Activated CD8-positive, alpha-beta T cell treated with anti-CD3 and anti-CD28 coated beads, Interleukin-2, amount 10 ng/mL, durations not matched to agents 7 days and 5 days (primary cell): ENCODE measurements around the gene ALDH18A1. TPM values are rescaled to one million over a fixed set of nuclear protein-coding genes. Genes with fewer than 3 reads are reported as not detected.

Experiments used
- ATAC-seq: fragments of 150-1000 bp; cut with Tn5 transposase; one replicate; pipeline ENCODE4 v1.10.0; 2021; ENCODE audit warnings: moderate library complexity
- CTCF ChIA-PET: fragments of 350-600 bp; sonication (Branson Sonifier 250); formaldehyde crosslinking; loops from one replicate; lab custom pipeline; 2021; ENCODE audit warnings: antibody characterized with exemption; lab: Charles Lee
- POLR2A ChIA-PET: fragments of 350-600 bp; sonication (Branson Sonifier 250); formaldehyde crosslinking; loops from one replicate; lab custom pipeline; 2021; ENCODE audit warnings: antibody characterized with exemption; lab: Charles Lee
- DNase-seq: peaks from one replicate; pipeline ENCODE4 v3.0.0-alpha.2; 2020
- H3K27ac Mint-ChIP-seq: one replicate; pipeline ENCODE4 v1.8.0; 2021; ENCODE audit warnings: mild to moderate bottlenecking, mixed read lengths
- H3K27me3 Mint-ChIP-seq: one replicate; pipeline ENCODE4 v1.8.0; 2021; ENCODE audit warnings: low read depth, mixed read lengths
- H3K36me3 Mint-ChIP-seq: one replicate; pipeline ENCODE4 v1.8.0; 2021; ENCODE audit warnings: low read depth, mixed read lengths
- H3K4me1 Mint-ChIP-seq: one replicate; pipeline ENCODE4 v1.8.0; 2021; ENCODE audit warnings: low read depth, mixed read lengths
- H3K4me3 Mint-ChIP-seq: one replicate; pipeline ENCODE4 v1.8.0; 2021; ENCODE audit warnings: mild to moderate bottlenecking, mixed read lengths
- H3K9me3 Mint-ChIP-seq: one replicate; pipeline ENCODE4 v1.8.0; 2022; ENCODE audit warnings: mixed read lengths; ENCODE audit not compliant: insufficient read depth
- total RNA-seq, 2 experiments: library from RNA; stranded (reverse); gene quantifications; one replicate each; pipeline ENCODE4 v1.2.3, GENCODE V29; 2021

Gene ALDH18A1
- total RNA-seq, 2 experiments from 2014 or later, result 62.3 to 63.9 TPM

DNA sequence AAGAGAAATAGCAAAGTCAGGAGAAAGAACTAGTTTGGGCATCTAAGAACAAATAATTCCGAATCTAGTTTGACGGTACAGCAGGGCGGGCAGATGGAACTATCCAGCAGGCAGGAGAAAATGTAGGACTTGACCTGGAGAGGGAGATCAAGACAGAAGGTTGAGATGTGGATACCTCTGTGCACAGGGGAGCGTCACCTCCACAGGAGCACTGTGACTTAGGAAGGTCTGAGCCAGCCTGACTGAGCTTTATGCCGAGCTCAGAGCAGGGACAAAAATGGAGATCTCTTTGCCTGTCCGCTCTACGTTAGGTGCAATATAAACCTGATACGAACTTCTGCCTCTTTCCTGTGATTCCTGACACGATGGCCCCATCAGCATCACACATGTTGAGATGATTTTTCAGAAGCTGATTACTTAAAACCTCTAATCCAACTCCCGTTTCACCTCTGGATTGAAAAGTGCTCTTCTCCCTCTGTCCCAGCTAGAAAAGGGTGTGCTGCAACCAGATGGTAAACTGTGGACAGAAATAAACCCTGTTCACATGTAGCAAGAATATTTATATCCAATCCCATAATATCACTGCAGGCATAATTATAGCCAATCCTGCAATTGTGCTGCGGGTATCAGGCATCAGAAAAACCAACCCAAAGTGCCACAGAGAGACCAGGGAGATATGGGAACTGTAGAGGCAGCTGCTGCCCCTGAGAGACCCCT lies 81.7 kb downstream of the ALDH18A1 start:
- DNase-seq, result no peak
- no peak overlapping the region for H3K4me3 Mint-ChIP-seq
- ChIA-PET POLR2A (no interaction called here), CTCF (no interaction called here)
- no peaks in the 10 kb centered on the region for H3K9me3 Mint-ChIP-seq
- no peaks in the 10 kb centered on the region for H3K36me3 Mint-ChIP-seq
- H3K27ac Mint-ChIP-seq, result no peak overlapping the region
- no peak for ATAC-seq
- peaks cover 36% of the 10 kb centered on the region for H3K27me3 Mint-ChIP-seq
- no peaks in the 10 kb centered on the region for H3K4me1 Mint-ChIP-seq

DNA sequence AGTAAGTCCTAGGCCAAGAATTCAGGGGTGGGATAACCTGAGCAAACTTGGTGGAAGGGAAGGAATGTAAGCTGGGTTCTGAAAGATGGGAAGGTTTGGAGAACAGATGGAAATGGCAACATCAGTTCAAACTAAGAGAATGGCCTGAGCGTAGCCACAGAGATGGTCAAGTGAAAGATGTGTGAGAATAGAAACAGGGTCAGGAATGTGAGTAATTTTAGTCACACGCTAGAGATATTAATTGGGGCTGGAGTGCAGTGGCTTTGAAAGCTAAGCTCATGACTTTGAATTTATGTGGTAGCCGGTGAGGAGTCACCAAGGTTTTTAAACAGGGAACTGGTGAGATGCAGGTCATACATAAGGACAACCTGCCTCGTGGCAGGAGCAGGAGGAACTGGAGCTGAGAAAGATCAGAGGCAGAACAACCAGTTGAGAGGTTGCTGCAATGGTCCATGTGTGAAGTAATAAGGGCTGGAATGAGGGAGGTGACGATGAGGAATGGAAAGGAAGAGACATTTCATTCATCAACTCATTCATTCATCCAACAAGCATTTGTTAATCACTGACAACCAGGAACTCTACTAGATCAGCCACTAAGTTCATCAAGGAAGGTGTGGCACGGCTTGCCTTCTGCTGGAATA lies 82.4 kb downstream of the ALDH18A1 start:
- peaks cover 29% of the 10 kb centered on the region for H3K27me3 Mint-ChIP-seq
- H3K9me3 Mint-ChIP-seq, result no peaks in the 10 kb centered on the region
- no peak overlapping the region for H3K27ac Mint-ChIP-seq
- DNase-seq (no peak), ATAC-seq (no peak)
- H3K4me1 Mint-ChIP-seq, result no peaks in the 10 kb centered on the region
- POLR2A ChIA-PET, result no interaction called here
- CTCF ChIA-PET, result no interaction called here
- H3K4me3 Mint-ChIP-seq, result no peak overlapping the region
- H3K36me3 Mint-ChIP-seq, result no peaks in the 10 kb centered on the region

DNA sequence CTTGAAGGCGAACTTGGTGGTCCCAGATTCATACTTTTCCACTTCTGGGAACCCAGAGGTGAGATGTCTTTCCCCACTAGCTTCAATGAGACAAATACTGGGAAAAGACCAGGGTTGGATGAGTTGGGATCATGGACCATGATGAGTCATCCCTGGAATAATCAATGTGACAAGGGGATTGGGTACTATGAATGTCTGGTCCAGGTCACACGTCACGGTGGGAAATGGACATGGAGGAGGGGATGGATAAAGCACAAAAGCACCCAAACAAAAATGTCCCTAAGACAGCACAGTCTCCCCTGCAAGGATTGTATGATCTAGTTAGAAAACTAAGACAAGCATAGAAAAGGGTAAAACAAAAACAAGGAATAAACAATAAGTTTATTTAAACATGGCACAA lies 83.0 kb downstream of the ALDH18A1 start:
- Mint-ChIP-seq H3K4me3 (no peak overlapping the region), H3K36me3 (no peaks in the 10 kb centered on the region), H3K27ac (no peak overlapping the region), H3K9me3 (no peaks in the 10 kb centered on the region), H3K4me1 (no peaks in the 10 kb centered on the region), H3K27me3 (peaks cover 23% of the 10 kb centered on the region)
- CTCF ChIA-PET, result no interaction called here
- ATAC-seq, result no peak
- DNase-seq, result no peak
- POLR2A ChIA-PET, result no interaction called here

DNA sequence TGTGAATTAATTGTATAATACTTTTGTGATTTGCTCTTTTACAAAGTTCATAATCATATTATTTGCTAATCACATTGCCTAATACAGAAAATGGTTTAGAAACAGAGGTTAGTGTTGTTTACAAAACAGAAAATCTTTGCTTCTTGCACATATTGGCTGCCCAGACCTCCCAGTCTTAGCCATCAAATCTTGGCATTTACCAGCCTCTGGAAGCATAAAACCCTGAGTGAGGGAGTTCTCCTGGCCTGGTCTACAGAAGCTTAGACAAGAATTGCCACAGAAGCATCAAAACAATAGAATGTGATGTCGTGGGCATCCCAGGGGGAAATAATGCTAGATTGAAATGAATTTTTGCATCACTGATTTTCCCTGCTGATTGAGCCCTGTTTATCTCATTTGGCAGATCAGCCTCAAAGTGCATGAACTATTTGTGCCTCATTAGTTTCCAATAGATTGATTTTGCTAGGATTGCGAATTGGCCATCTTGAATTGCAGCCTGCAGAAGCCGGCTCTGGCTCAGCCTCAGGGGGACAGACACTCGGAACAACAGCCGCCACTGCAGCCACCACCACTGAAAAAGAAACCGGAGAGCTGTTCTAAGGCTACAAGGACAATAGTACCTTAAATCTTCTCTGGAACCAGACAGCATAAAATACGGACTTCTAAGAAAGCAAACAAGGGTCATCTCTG lies 84.2 kb downstream of the ALDH18A1 start:
- DNase-seq, result no peak
- H3K27me3 Mint-ChIP-seq, result peaks cover 22% of the 10 kb centered on the region
- H3K4me3 Mint-ChIP-seq, result no peak overlapping the region
- H3K4me1 Mint-ChIP-seq, result no peaks in the 10 kb centered on the region
- CTCF ChIA-PET, result no interaction called here
- H3K36me3 Mint-ChIP-seq, result no peaks in the 10 kb centered on the region
- POLR2A ChIA-PET, result no interaction called here
- no peak for ATAC-seq
- no peak overlapping the region for H3K27ac Mint-ChIP-seq
- H3K9me3 Mint-ChIP-seq, result no peaks in the 10 kb centered on the region

DNA sequence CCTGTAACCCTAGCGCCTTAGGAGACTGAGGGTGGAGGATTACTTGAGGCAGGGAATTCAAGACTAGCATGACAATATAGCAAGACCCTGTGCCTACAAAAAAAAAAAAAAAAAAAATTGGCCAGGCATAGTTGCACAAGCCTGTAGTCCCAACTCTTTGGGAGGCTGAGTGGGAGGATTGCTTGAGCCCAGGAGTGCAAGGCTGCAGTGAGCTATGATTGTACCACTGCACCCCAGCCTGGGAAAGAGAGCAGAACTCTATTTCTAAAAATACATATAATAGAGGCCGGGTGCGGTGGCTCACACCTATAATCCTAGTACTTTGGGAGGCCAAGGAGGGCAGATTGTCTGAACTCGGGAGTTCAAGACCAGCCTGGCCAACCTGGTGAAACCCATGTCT lies 85.1 kb downstream of the ALDH18A1 start:
- no peaks in the 10 kb centered on the region for H3K9me3 Mint-ChIP-seq
- no peaks in the 10 kb centered on the region for H3K36me3 Mint-ChIP-seq
- CTCF ChIA-PET, result no interaction called here
- DNase-seq (no peak), ATAC-seq (no peak)
- no peaks in the 10 kb centered on the region for H3K4me1 Mint-ChIP-seq
- H3K27ac Mint-ChIP-seq, result no peak overlapping the region
- POLR2A ChIA-PET, result no interaction called here
- no peak overlapping the region for H3K4me3 Mint-ChIP-seq
- peaks cover 22% of the 10 kb centered on the region for H3K27me3 Mint-ChIP-seq

DNA sequence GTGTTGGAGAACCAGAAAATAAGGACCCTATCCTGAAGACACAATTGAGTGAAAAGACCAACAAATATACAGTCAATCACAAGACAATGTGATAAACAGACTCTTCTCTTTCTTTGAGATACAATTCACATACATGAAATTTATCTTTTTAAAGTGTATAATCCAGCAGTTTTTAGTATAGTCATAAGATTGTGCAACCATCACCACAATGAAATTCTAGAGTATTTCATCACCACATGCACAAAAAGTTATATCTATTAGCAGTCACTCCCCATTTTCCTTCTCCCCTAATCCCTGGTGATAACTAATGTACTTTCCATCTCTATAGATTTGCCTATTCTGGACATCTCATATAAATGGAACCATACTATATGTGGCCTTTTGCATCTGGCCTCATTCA lies 87.1 kb downstream of the ALDH18A1 start:
- no peak for DNase-seq
- no peaks in the 10 kb centered on the region for H3K36me3 Mint-ChIP-seq
- no peaks in the 10 kb centered on the region for H3K9me3 Mint-ChIP-seq
- no peak overlapping the region for H3K27ac Mint-ChIP-seq
- no peak overlapping the region for H3K4me3 Mint-ChIP-seq
- peaks cover 29% of the 10 kb centered on the region for H3K27me3 Mint-ChIP-seq
- no peak for ATAC-seq
- H3K4me1 Mint-ChIP-seq, result no peaks in the 10 kb centered on the region
- POLR2A ChIA-PET, result no interaction called here
- CTCF ChIA-PET, result no interaction called here

DNA sequence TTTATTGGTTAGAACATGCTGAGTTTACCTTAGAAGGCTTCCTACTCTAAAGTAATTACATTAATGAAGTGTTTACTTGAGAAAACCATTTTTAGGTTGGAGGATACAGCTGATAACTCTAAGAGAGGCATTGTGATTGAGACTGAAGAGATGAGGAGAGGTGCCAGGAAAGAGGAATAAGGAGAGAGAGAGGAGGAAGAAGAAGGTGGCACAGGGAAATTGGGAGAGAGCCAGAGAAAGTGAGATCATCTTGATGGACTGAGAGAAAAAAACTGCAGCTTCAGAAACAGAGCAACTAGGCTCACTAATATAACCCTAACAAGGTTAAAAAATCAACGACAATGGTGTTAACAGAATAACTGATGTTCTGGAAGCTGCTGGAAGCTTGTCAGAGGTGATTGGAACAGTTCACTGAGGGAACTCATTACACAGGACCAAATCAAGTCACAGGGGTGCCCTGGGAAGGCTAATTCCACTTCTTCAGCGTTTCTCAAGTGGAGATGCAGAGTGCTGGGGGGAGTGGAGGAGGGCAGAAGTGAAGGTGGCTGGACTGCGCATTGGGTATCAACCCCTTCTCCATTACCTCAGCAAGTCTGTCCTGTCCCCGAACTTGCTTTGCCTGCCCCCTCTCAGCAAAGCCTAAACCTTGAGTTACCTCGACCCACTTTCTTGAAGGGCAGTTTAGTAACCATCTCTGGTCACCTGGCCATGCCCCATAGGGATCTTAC lies 88.4 kb downstream of the ALDH18A1 start:
- POLR2A ChIA-PET, result no interaction called here
- H3K4me1 Mint-ChIP-seq, result no peaks in the 10 kb centered on the region
- CTCF ChIA-PET, result no interaction called here
- peaks cover 23% of the 10 kb centered on the region for H3K27me3 Mint-ChIP-seq
- DNase-seq (no peak), ATAC-seq (no peak)
- no peak overlapping the region for H3K4me3 Mint-ChIP-seq
- H3K9me3 Mint-ChIP-seq, result no peaks in the 10 kb centered on the region
- H3K27ac Mint-ChIP-seq, result no peak overlapping the region
- no peaks in the 10 kb centered on the region for H3K36me3 Mint-ChIP-seq

DNA sequence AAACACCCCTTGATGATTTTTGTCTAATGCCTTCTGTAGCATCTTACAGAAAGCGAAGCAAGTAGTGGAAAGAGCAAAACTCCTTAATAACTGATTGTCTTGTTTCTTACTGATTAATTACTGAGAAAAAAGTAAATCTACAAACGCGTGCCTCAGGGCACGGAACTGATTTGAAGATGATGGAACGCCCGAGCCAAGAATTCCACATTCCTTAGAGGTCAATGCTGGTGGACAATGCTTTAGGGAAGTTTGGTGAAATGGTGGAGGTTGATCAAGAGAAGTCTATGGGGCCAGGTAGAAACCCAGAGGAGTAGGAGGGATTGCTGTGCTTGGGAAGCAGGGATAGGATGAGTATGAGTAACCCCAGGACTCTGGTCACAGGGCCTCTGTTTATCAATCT lies 90.4 kb downstream of the ALDH18A1 start:
- H3K9me3 Mint-ChIP-seq, result no peaks in the 10 kb centered on the region
- no peaks in the 10 kb centered on the region for H3K36me3 Mint-ChIP-seq
- ATAC-seq, result no peak
- H3K27me3 Mint-ChIP-seq, result peaks cover 24% of the 10 kb centered on the region
- no peak overlapping the region for H3K27ac Mint-ChIP-seq
- H3K4me3 Mint-ChIP-seq, result no peak overlapping the region
- peaks cover 8% of the 10 kb centered on the region for H3K4me1 Mint-ChIP-seq
- no peak for DNase-seq
- ChIA-PET POLR2A (no interaction called here), CTCF (no interaction called here)

DNA sequence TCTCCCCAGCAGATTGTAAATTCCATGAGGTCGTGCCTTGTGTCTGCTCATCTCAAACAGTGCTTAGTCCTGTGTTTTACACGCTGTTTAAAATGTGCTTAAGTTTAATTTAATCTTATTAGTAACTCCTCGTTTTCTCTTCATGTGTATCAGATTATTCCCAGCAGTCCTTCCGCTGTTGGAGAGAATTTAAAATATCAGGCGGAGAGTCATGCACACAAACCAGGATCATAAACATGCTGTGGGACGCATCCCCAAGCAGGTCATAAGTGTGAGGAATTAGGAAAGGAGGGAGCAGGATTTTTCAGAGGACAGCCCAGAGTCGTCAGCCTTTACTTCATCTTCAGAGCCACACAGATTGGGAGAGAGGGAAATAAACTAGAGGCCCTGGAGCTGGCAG lies 91.2 kb downstream of the ALDH18A1 start:
- ChIA-PET CTCF (no interaction called here), POLR2A (no interaction called here)
- Mint-ChIP-seq H3K27me3 (peaks cover 22% of the 10 kb centered on the region), H3K27ac (no peak overlapping the region), H3K4me1 (peaks cover 12% of the 10 kb centered on the region), H3K36me3 (no peaks in the 10 kb centered on the region), H3K9me3 (no peaks in the 10 kb centered on the region), H3K4me3 (no peak overlapping the region)
- DNase-seq (no peak), ATAC-seq (no peak)

DNA sequence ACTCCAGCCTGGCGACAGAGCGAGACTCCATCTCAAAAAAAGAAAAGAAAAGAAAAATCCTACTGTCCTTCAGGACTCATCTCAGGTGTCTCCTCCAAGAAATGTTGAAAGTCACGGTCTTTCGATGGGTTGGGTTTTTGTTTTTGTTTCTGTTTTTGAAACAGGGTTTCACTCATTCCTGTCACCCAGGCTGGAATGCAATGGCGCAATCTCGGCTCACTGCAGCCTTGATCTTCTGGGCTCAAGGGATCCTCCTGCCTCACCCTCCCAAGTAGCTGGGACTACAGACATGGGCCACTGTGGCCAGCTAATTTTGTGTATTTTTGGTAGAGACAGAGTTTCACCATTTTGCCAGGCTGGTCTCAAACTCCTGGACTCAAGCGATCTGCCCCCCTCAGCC lies 92.2 kb downstream of the ALDH18A1 start:
- no peak overlapping the region for H3K4me3 Mint-ChIP-seq
- POLR2A ChIA-PET, result no interaction called here
- H3K9me3 Mint-ChIP-seq, result no peaks in the 10 kb centered on the region
- no peaks in the 10 kb centered on the region for H3K36me3 Mint-ChIP-seq
- H3K27me3 Mint-ChIP-seq, result peaks cover 25% of the 10 kb centered on the region
- ATAC-seq (no peak), DNase-seq (no peak)
- CTCF ChIA-PET, result no interaction called here
- H3K4me1 Mint-ChIP-seq, result peaks cover 18% of the 10 kb centered on the region
- H3K27ac Mint-ChIP-seq, result no peak overlapping the region

DNA sequence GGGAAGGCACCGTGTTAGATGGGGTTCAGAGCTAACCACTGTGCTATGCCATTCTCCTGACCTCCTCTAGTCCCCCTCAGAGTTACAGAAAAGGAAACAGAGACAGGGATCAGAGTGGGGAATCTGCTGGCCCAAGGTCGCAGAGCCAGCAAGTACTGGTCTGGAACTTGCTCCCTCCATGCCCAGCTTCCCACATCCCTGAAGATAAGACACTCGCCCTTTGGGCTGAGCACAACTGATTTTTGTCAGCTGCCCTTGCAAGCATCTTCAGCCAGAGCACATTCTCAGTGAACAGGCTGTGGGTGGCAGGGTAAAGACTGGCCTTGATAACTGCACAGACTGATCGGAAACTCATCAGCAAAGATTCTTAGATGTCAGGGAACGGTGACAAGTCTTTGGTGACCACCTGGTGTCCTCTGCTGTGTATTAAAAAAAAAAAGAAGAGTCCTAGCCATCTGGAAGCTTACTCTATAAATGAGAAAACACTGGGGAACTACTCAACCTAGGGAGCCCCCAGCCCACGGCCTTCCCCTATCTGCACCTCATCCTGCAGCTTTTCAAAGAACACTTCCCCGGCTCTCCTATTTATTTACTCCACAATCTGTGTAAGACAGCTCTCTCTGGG lies 94.1 kb downstream of the ALDH18A1 start:
- ATAC-seq (no peak), DNase-seq (no peak)
- CTCF ChIA-PET, result interaction anchor here (0.7 kb wide), 1 partner anchor 131 kb away, joined by 3 read pairs; the partner anchor contains the start of gene TCTN3
- Mint-ChIP-seq H3K9me3 (no peaks in the 10 kb centered on the region), H3K4me1 (peaks cover 18% of the 10 kb centered on the region), H3K4me3 (no peak overlapping the region), H3K27me3 (peaks cover 32% of the 10 kb centered on the region), H3K36me3 (no peaks in the 10 kb centered on the region), H3K27ac (peak overlapping the region; percentile 29)
- POLR2A ChIA-PET, result interaction anchor here (0.5 to 0.6 kb wide), 4 partner anchors 24 to 781 kb away, joined by 3 to 5 read pairs (median 4); no protein-coding TSS in a partner anchor
